Adrenal gland (tissue), 12 donors: ENCODE measurements around the gene SLC22A13. TPM values are rescaled to one million over a fixed set of nuclear protein-coding genes. Genes with fewer than 3 reads are reported as not detected.
"Not testable (repeated sequence)": the region's sequence is repeated elsewhere in the genome, so short reads cannot be mapped to it uniquely, and the experiment has no call there.

Source experiments
- DNase-seq, 7 donors: peaks; one replicate each; pipeline ENCODE4 v3.0.0-alpha.2; 2019 to 2020
- H3K27ac ChIP-seq, 5 donors: fragments of 200-600 bp; sonication (generic) in 4 of 5; 1 replicate in 3 of 5; 2 replicates in 2 of 5; pipeline versions ENCODE4 v1.5.1 to v1.8.0; 2016 to 2020; ENCODE audit warnings: mild to moderate bottlenecking in 1 of 5
- H3K27me3 ChIP-seq: fragments of 200-600 bp; 2 replicates; pipeline ENCODE4 v1.8.0; 2021
- H3K36me3 ChIP-seq, 2 donors: fragments of 200-600 bp; replicated peaks in 1 of 2; 1 replicate in 1 of 2; 2 replicates in 1 of 2; pipeline versions ENCODE4 v1.5.1 to v1.8.0; 2018 to 2022
- H3K4me1 ChIP-seq, 2 donors: fragments of 200-600 bp; replicated peaks in 1 of 2; 1 replicate in 1 of 2; 2 replicates in 1 of 2; pipeline versions ENCODE4 v1.5.1 to v1.8.0; 2018 to 2021
- H3K4me3 ChIP-seq, 4 donors: fragments of 200-600 bp; sonication (generic) in 3 of 4; one replicate each; pipeline ENCODE4 v1.5.1; 2016 to 2018
- H3K9me3 ChIP-seq, 3 donors: fragments of 200-600 bp; sonication (generic) in 1 of 3; replicated peaks in 1 of 3; 1 replicate in 2 of 3; 2 replicates in 1 of 3; pipeline versions ENCODE4 v1.5.1 to v1.8.0; 2016 to 2021
- POLR2A ChIP-seq, 2 donors: fragments of 450-650 bp; IDR thresholded peaks; one replicate each; pipeline ENCODE4 v1.6.1; 2017; ENCODE audit warnings: antibody characterized with exemption in 2 of 2, mild to moderate bottlenecking in 2 of 2, moderate library complexity in 1 of 2
- WGBS, 4 donors: extraction: QIAGEN DNeasy Blood & Tissue Kit in 2 of 4; methylation state at CpG; one replicate each; pipeline versions ENCODE4 v1.1.5 to v1.1.7; 2013 to 2017; 5-methylcytosine and 5-hydroxymethylcytosine counted together
- intact Hi-C, 2 donors: fragments of 100-400 bp; cut with DNase I; formaldehyde crosslinking; loops; one replicate each; pipeline versions ENCODE4 v1.14.1 to v1.15.0; 2022 to 2023
- polyA plus RNA-seq, 3 donors: library from polyadenylated mRNA; stranded (reverse); fragments of 200-250 nt in 2 of 3; fragments of 350-450 nt in 1 of 3; fragmentation: Illumina TruSeq in 1 of 3; extraction: RNeasy Lipid Tissue Mini Kit (QIAGEN cat#74804) in 1 of 3; gene quantifications; one replicate each; pipeline ENCODE4 v1.2.3, GENCODE V29; 2013 to 2014
- total RNA-seq, 9 donors: library from RNA; depleted of rRNA in 4 of 9; stranded (reverse); fragments of >200 nt in 4 of 9; fragments of 120-200 nt in 1 of 9; fragmentation: NEBNext Ultra II Directional in 1 of 9; extraction: Animal tissue kit (Norgen Biotek cat#: 25700) in 1 of 9; gene quantifications; one replicate each; pipeline versions ENCODE4 v1.1.0 to v1.2.4, GENCODE V29; 2013 to 2023
- TF ChIP-seq, protein P1 (sequence below), 6 experiments: fragments of 450-650 bp in 4 of 6; fragments of 200-600 bp in 2 of 6; sonication (generic) in 1 of 6; IDR thresholded peaks; 1 replicate in 5 of 6; 2 replicates in 1 of 6; pipeline versions ENCODE4 v1.5.1 to v1.8.0; 2016 to 2021; ENCODE audit warnings: antibody characterized with exemption in 6 of 6, mild to moderate bottlenecking in 2 of 6, moderate library complexity in 1 of 6
- donor health status: healthy with polysubstance abuse.
- donor health status: Bipolar disorder and iron deficiency.
- donor health status: DM: yes; HTN: yes; CAD: no.
- donor health status: DM: no; HTN: no; CAD: no.
- donor health status: DM: no; HTN: no; CAD: no.
- donor health status: DM: yes; HTN: yes; CAD: no.

SLC22A13 gene
- total and polyA plus RNA-seq, 12 donors: 0.06 to 0.42 (median 0.21) TPM; not detected in 6

DNA sequence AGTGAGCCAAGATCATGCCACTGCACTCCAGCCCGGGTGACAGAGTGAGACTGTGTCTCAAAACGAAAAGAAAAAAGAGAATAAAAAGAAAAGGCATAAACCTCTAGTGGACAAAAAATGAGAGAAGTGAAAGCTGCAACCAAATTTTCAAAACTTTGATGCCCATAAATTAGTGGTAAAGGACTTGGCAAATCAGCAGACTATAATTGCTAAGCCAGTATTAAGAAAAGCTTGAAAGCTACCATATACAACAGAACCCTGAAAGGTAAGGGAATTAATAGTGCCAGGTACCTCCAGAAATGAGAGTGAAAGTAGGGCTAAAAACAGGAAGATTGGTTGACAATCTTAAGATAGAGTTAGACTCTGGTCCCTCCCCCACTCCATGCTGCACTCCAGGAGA is 32.9 kb upstream of the SLC22A13 start:
- intact Hi-C loops: no loop called here
- no peak for DNase-seq
- Histone ChIP-seq H3K36me3 (peaks cover 0 to 10% of the 10 kb centered on the region in 2 donors), H3K4me1 (no peaks in the 10 kb centered on the region), H3K9me3 (peaks cover 0 to 3% (median 0%) of the 10 kb centered on the region in 3 donors), H3K4me3 (no peak overlapping the region), H3K27ac (no peak overlapping the region), H3K27me3 (no peaks in the 10 kb centered on the region)
- TF ChIP-seq, protein P1, sequence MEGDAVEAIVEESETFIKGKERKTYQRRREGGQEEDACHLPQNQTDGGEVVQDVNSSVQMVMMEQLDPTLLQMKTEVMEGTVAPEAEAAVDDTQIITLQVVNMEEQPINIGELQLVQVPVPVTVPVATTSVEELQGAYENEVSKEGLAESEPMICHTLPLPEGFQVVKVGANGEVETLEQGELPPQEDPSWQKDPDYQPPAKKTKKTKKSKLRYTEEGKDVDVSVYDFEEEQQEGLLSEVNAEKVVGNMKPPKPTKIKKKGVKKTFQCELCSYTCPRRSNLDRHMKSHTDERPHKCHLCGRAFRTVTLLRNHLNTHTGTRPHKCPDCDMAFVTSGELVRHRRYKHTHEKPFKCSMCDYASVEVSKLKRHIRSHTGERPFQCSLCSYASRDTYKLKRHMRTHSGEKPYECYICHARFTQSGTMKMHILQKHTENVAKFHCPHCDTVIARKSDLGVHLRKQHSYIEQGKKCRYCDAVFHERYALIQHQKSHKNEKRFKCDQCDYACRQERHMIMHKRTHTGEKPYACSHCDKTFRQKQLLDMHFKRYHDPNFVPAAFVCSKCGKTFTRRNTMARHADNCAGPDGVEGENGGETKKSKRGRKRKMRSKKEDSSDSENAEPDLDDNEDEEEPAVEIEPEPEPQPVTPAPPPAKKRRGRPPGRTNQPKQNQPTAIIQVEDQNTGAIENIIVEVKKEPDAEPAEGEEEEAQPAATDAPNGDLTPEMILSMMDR (IDR thresholded peaks at IDR 0.05): no peak
- no peak for TF ChIP-seq POLR2A (IDR thresholded peaks at IDR 0.05)
- WGBS, 4 donors: 79 to 89% (median 85%) methylated on average over 2 of the region's 2 CpGs

DNA sequence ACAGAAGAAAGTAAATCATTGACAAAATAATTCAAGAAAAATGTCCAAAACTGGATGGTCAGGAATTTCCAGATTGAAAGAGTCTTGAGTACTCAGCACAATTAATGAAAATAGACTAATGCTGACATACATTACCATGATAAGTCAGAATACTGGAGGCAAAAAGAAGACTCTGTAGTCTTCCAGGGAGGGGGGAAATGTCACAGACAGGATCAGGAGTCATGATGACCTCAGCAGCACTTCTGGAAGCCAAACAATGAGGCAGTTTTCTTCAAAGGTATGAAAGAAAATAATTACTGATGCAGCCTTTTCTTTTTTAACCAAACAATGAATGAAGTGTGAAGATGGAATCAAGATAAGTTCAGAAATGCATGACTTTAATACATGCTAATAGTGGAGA is 30.1 kb upstream of the SLC22A13 start:
- peaks cover 0 to 10% of the 10 kb centered on the region in 2 donors for H3K36me3 ChIP-seq
- no peaks in the 10 kb centered on the region for H3K27me3 ChIP-seq
- H3K4me1 ChIP-seq: no peaks in the 10 kb centered on the region
- no peak for DNase-seq
- intact Hi-C loops: no loop called here
- H3K4me3 ChIP-seq: no peak overlapping the region
- peaks cover 0 to 9% (median 0%) of the 10 kb centered on the region in 3 donors for H3K9me3 ChIP-seq
- H3K27ac ChIP-seq: no peak overlapping the region
- TF ChIP-seq, protein P1 (IDR thresholded peaks at IDR 0.05): no peak
- no peak for TF ChIP-seq POLR2A (IDR thresholded peaks at IDR 0.05)

DNA sequence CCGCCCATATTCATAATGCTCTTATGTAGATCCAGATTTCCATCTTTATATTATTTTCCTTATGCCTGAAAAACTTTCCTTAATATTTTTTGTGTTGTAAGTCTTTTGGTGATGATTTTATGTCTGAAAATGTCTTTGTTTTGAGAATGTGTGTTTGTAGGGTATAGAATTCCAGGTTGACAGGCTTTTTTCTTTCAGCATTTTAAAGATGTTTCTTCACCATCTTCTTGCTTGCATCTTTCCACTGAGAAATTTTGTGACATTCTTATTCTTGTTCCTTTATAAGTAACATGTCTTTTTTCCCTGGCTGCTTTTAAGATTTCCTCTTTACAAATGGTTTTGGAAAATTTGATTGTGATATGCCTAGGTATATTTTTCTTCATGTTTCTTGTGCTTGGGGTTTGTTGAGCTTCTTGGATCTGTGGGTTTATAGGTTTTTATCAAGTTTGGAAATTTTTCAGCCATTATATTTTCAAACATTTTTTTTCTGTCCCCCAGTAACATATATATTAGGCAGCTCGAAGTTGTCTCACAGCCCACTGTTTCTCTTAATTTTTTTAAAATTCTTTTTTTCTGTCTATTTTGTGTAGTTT is 27.1 kb upstream of the SLC22A13 start:
- H3K4me3 ChIP-seq: no peak overlapping the region
- H3K9me3 ChIP-seq: peaks cover 0 to 9% (median 0%) of the 10 kb centered on the region in 3 donors
- intact Hi-C loops: no loop called here
- H3K4me1 ChIP-seq: no peaks in the 10 kb centered on the region
- DNase-seq: no peak
- peaks cover 0 to 10% of the 10 kb centered on the region in 2 donors for H3K36me3 ChIP-seq
- TF ChIP-seq, protein P1 (IDR thresholded peaks at IDR 0.05): no peak
- no peak for TF ChIP-seq POLR2A (IDR thresholded peaks at IDR 0.05)
- no peaks in the 10 kb centered on the region for H3K27me3 ChIP-seq
- WGBS, 4 donors: 96 to 99% (median 98%) methylated on average over 2 of the region's 2 CpGs
- no peak overlapping the region for H3K27ac ChIP-seq

DNA sequence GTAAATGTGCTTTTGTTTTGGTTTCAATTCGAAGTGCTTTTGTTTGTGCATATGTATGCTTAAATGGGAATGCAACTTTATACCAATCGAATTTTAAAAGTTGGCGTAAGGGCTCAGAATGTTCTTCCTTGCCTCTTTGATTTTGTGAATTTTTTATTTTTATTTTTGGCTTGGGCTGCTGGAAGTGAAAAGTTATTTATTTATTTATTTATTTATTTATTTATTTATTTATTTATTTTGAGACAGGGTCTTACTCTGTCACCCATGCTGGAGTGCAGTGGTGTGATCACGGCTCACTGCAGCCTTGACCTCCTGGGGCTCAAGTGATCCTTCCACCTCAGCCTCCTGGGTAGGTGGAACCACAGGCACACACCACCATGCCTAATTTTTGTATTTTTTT is 22.8 kb upstream of the SLC22A13 start:
- intact Hi-C loops: loop anchor here in 1 of 2 donors (10.0 kb wide), 1 partner anchor 118 kb away; no protein-coding TSS in a partner anchor
- H3K9me3 ChIP-seq, H3K4me1 ChIP-seq, DNase-seq, H3K4me3 ChIP-seq, H3K27me3 ChIP-seq, H3K27ac ChIP-seq, H3K36me3 ChIP-seq: not testable (repeated sequence)
- WGBS, 4 donors: 94 to 97% (median 97%) methylated on average over 4 of the region's 4 CpGs

DNA sequence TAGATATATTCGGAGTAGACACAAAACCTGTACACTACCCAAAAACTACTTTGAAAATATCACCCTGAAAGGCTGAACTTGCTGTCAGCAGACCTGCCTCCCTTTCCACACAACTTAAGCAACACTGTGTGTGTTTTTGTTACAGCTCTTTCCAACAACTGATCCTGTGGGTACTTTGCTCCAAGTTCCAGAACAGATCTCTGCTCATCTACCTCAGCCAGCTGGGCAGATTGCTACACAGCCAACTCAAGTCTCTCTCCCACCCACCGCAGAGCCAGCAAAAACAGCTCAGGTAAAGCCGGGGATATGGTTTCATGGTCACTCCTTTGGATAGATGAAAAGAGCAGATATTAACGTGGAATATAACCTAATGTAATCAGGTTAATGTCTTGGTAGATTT is 19.7 kb upstream of the SLC22A13 start:
- no peaks in the 10 kb centered on the region for H3K27me3 ChIP-seq
- H3K27ac ChIP-seq: no peak overlapping the region
- no peak for TF ChIP-seq POLR2A (IDR thresholded peaks at IDR 0.05)
- TF ChIP-seq, protein P1 (IDR thresholded peaks at IDR 0.05): no peak
- H3K9me3 ChIP-seq: no peaks in the 10 kb centered on the region
- H3K36me3 ChIP-seq: peaks cover 0 to 21% of the 10 kb centered on the region in 2 donors
- 92 to 96% (median 94%) methylated on average over 4 of the region's 4 CpGs for WGBS, 4 donors
- intact Hi-C loops: loop anchor here in 1 of 2 donors (10.0 kb wide), 1 partner anchor 121 kb away; no protein-coding TSS in a partner anchor
- peaks cover 3 to 4% of the 10 kb centered on the region in 2 donors for H3K4me1 ChIP-seq
- no peak for DNase-seq
- no peak overlapping the region for H3K4me3 ChIP-seq
